Esophagus muscularis mucosa (tissue), 3 donors: Measurements from ENCODE around the gene CD300LG.

Source experiments
- POLR2A ChIP-seq: fragments of 450-650 bp; IDR thresholded peaks from one replicate; pipeline ENCODE4 v1.6.1; 2017; ENCODE audit warnings: antibody characterized with exemption, moderate library complexity, mild to moderate bottlenecking, low read depth
- TF ChIP-seq, protein P1 (sequence below), 3 experiments: fragments of 200-600 bp in 2 of 3; fragments of 450-650 bp in 1 of 3; sonication (generic) in 2 of 3; IDR thresholded peaks; one replicate each; pipeline ENCODE4 v1.5.1; 2017 to 2019; ENCODE audit warnings: antibody characterized with exemption in 3 of 3, mild to moderate bottlenecking in 2 of 3, moderate library complexity in 1 of 3

- TF ChIP-seq POLR2A, result no peak
- TF ChIP-seq, protein P1, sequence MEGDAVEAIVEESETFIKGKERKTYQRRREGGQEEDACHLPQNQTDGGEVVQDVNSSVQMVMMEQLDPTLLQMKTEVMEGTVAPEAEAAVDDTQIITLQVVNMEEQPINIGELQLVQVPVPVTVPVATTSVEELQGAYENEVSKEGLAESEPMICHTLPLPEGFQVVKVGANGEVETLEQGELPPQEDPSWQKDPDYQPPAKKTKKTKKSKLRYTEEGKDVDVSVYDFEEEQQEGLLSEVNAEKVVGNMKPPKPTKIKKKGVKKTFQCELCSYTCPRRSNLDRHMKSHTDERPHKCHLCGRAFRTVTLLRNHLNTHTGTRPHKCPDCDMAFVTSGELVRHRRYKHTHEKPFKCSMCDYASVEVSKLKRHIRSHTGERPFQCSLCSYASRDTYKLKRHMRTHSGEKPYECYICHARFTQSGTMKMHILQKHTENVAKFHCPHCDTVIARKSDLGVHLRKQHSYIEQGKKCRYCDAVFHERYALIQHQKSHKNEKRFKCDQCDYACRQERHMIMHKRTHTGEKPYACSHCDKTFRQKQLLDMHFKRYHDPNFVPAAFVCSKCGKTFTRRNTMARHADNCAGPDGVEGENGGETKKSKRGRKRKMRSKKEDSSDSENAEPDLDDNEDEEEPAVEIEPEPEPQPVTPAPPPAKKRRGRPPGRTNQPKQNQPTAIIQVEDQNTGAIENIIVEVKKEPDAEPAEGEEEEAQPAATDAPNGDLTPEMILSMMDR (IDR thresholded peaks at IDR 0.05), result no peak
Measured at GRCh38 chr17:43888548-43888947, 41.6 kb downstream of the CD300LG start.
